SK-N-SH (cell line): Measurements from ENCODE around the gene KRT20. TPM values are rescaled to one million over a fixed set of nuclear protein-coding genes. Genes with fewer than 3 reads are reported as not detected.

ENCODE experiments used
- CTCF ChIA-PET: fragments of 300-600, 350-600 bp; formaldehyde crosslinking; extraction: SDS; loops from one replicate; lab custom pipeline; 2021; lab: Yijun Ruan, JAX
- POLR2A ChIA-PET: fragments of 350-600 bp; sonication (Branson Sonifier 250); formaldehyde crosslinking; extraction: SDS; loops from one replicate; lab custom pipeline; 2020; ENCODE audit warnings: antibody characterized with exemption, inconsistent platforms; lab: Yijun Ruan, JAX
- DNase-seq: peaks from one replicate; pipeline ENCODE4 v3.0.0; 2012
- H2AFZ ChIP-seq: fragments of 200-600 bp; sonication (generic); 2 replicates; pipeline ENCODE4 v1.8.1; 2016; ENCODE audit warnings: antibody characterized with exemption, mild to moderate bottlenecking, low read depth
- H3F3A ChIP-seq: fragments of 200-600 bp; sonication (generic); replicated peaks from 2 replicates; pipeline ENCODE3; 2016; ENCODE audit warnings: antibody characterized with exemption, mild to moderate bottlenecking; ENCODE audit not compliant: insufficient read depth
- H3K27ac ChIP-seq, 2 experiments: fragments of 200-500 bp in 1 of 2; fragments of 200-600 bp in 1 of 2; sonication (Bioruptor generic) in 1 of 2; sonication (generic), shearing (Covaris generic) in 1 of 2; 2 replicates each; pipeline versions ENCODE4 v1.5.1 to v1.6.1; 2014 to 2016; ENCODE audit warnings: low read depth in 2 of 2, inconsistent platforms in 1 of 2, low read length in 1 of 2, mild to moderate bottlenecking in 1 of 2, mixed read lengths in 1 of 2
- H3K27me3 ChIP-seq: fragments of 200-600 bp; sonication (generic), shearing (Covaris generic); 2 replicates; pipeline ENCODE4 v1.6.1; 2016; ENCODE audit warnings: mixed run types; ENCODE audit not compliant: insufficient read depth
- H3K36me3 ChIP-seq, 2 experiments: fragments of 200-500 bp in 1 of 2; fragments of 200-600 bp in 1 of 2; sonication (Bioruptor generic) in 1 of 2; sonication (generic) in 1 of 2; replicated peaks in 1 of 2; 2 replicates each; pipeline versions ENCODE3 to v1.5.1; 2014 to 2016; ENCODE audit warnings: low read length in 1 of 2, mild to moderate bottlenecking in 1 of 2; ENCODE audit not compliant: insufficient read depth in 2 of 2, control insufficient read depth in 1 of 2
- H3K4me1 ChIP-seq, 2 experiments: fragments of 200-500 bp in 1 of 2; fragments of 200-600 bp in 1 of 2; sonication (Bioruptor generic) in 1 of 2; sonication (generic), shearing (Covaris generic) in 1 of 2; 2 replicates each; pipeline versions ENCODE4 v1.5.1 to v1.6.1; 2014 to 2016; ENCODE audit warnings: low read depth in 1 of 2, low read length in 1 of 2, mixed run types in 1 of 2; ENCODE audit not compliant: insufficient read depth in 2 of 2, control insufficient read depth in 1 of 2
- H3K4me2 ChIP-seq: fragments of 200-600 bp; sonication (generic), shearing (Covaris generic); 2 replicates; pipeline ENCODE4 v1.6.1; 2017; ENCODE audit warnings: mixed run types
- H3K4me3 ChIP-seq, 2 experiments: fragments of 200-500 bp in 1 of 2; fragments of 200-600 bp in 1 of 2; sonication (Bioruptor generic) in 1 of 2; sonication (generic), shearing (Covaris generic) in 1 of 2; 2 replicates each; pipeline versions ENCODE4 v1.5.1 to v1.8.1; 2014 to 2016; ENCODE audit warnings: low read depth in 2 of 2, inconsistent platforms in 1 of 2, low read length in 1 of 2, mild to moderate bottlenecking in 1 of 2, mixed read lengths in 1 of 2, moderate library complexity in 1 of 2
- H3K79me2 ChIP-seq: fragments of 200-600 bp; sonication (generic); 2 replicates; pipeline ENCODE4 v1.8.1; 2017; ENCODE audit warnings: mild to moderate bottlenecking; ENCODE audit not compliant: insufficient read depth
- H3K9ac ChIP-seq: fragments of 200-600 bp; sonication (generic); 2 replicates; pipeline ENCODE4 v1.6.1; 2017; ENCODE audit warnings: mixed run types
- H3K9me2 ChIP-seq: fragments of 200-600 bp; sonication (generic); 2 replicates; pipeline ENCODE4 v1.6.1; 2017; ENCODE audit warnings: mixed run types
- H3K9me3 ChIP-seq: fragments of 200-600 bp; sonication (generic); 2 replicates; pipeline ENCODE4 v1.6.1; 2017; ENCODE audit warnings: mixed run types, mild to moderate bottlenecking, moderate library complexity
- H4K20me1 ChIP-seq: fragments of 200-600 bp; sonication (generic); 2 replicates; pipeline ENCODE4 v1.6.1; 2017; ENCODE audit warnings: mild to moderate bottlenecking, mixed run types; ENCODE audit not compliant: insufficient read depth
- CHD2 ChIP-seq: fragments of 150-350 bp; IDR thresholded peaks from 2 replicates; pipeline ENCODE4 v1.6.1; 2018; ENCODE audit warnings: low read length; ENCODE audit not compliant: partially characterized antibody
- FOSL2 ChIP-seq: IDR thresholded peaks from 2 replicates; pipeline ENCODE4 v1.4.0; 2012; ENCODE audit warnings: low read depth, mild to moderate bottlenecking, moderate library complexity, borderline replicate concordance
- FOXJ3 ChIP-seq: sonication (generic); formaldehyde crosslinking; IDR thresholded peaks from 2 replicates; pipeline ENCODE4 v1.5.1; 2020; ENCODE audit warnings: mild to moderate bottlenecking, missing genetic modification reagents
- JUND ChIP-seq: IDR thresholded peaks from 2 replicates; pipeline ENCODE4 v1.4.0; 2012
- MEF2A ChIP-seq: IDR thresholded peaks from 2 replicates; pipeline ENCODE4 v1.4.0; 2012; ENCODE audit warnings: low read depth, borderline replicate concordance
- NFIC ChIP-seq: IDR thresholded peaks from 2 replicates; pipeline ENCODE4 v1.4.0; 2012; ENCODE audit warnings: borderline replicate concordance
- RCOR1 ChIP-seq: fragments of 150-350 bp; IDR thresholded peaks from 2 replicates; pipeline ENCODE4 v1.6.1; 2017; ENCODE audit warnings: antibody characterized with exemption, low read length
- REST ChIP-seq: IDR thresholded peaks from 2 replicates; pipeline ENCODE4 v1.6.1; 2012; ENCODE audit warnings: mild to moderate bottlenecking, low read depth, low read length, moderate library complexity
- RFX5 ChIP-seq: IDR thresholded peaks from 2 replicates; pipeline ENCODE4 v1.6.1; 2012; ENCODE audit warnings: mild to moderate bottlenecking, improper control_type of control experiment, low read length
- SMC3 ChIP-seq: IDR thresholded peaks from 2 replicates; pipeline ENCODE4 v1.6.1; 2012; ENCODE audit warnings: low read depth, low read length, improper control_type of control experiment
- TAF1 ChIP-seq: IDR thresholded peaks from 2 replicates; pipeline ENCODE4 v1.6.1; 2012; ENCODE audit warnings: low read depth, mild to moderate bottlenecking, low read length, moderate library complexity, borderline replicate concordance
- USF2 ChIP-seq: fragments of 150-350 bp; IDR thresholded peaks from 2 replicates; pipeline ENCODE4 v1.6.1; 2017; ENCODE audit warnings: antibody characterized with exemption, low read length, low read depth, borderline replicate concordance
- polyA plus RNA-seq, 3 experiments: library from polyadenylated mRNA; depleted of rRNA; stranded (reverse); fragments of >200 nt; gene quantifications; 2 replicates each; pipeline ENCODE4 v1.2.3, GENCODE V29; 2012
- TF ChIP-seq, protein P1 (sequence below): fragments of 200-600 bp; sonication (generic); IDR thresholded peaks from 2 replicates; pipeline ENCODE4 v1.6.1; 2017; ENCODE audit warnings: antibody characterized with exemption, mild to moderate bottlenecking, moderate library complexity

KRT20 gene
- polyA plus RNA-seq, 1 of the 3 experiments (the other 2 are of a cell fraction): not detected

- DNase-seq: no peak
- H3K27ac ChIP-seq: no peak overlapping the region
- no peaks in the 10 kb centered on the region for H3K79me2 ChIP-seq
- H2AFZ ChIP-seq: no peak overlapping the region
- no peaks in the 10 kb centered on the region for H3F3A ChIP-seq
- no peak overlapping the region for H3K4me3 ChIP-seq
- ChIA-PET CTCF (interaction anchor here (0.9 kb wide), 1 partner anchor 15 kb away, joined by 3 read pairs; no protein-coding TSS in a partner anchor), POLR2A (no interaction called here)
- no peak overlapping the region for H3K9ac ChIP-seq
- no peak overlapping the region for H3K4me2 ChIP-seq
- no peaks in the 10 kb centered on the region for H3K36me3 ChIP-seq
- H3K4me1 ChIP-seq: no peaks in the 10 kb centered on the region
- no peaks in the 10 kb centered on the region for H4K20me1 ChIP-seq
- no peaks in the 10 kb centered on the region; the same call in 1 of the 2 replicates for H3K9me3 ChIP-seq
- TF ChIP-seq REST (no peak), USF2 (no peak), MEF2A (no peak), SMC3 (no peak), FOSL2 (no peak), NFIC (no peak), CHD2 (no peak), RCOR1 (no peak), RFX5 (no peak), TAF1 (no peak), FOXJ3 (CRISPR knock-in tag) (no peak), JUND (no peak)
- TF ChIP-seq, protein P1, sequence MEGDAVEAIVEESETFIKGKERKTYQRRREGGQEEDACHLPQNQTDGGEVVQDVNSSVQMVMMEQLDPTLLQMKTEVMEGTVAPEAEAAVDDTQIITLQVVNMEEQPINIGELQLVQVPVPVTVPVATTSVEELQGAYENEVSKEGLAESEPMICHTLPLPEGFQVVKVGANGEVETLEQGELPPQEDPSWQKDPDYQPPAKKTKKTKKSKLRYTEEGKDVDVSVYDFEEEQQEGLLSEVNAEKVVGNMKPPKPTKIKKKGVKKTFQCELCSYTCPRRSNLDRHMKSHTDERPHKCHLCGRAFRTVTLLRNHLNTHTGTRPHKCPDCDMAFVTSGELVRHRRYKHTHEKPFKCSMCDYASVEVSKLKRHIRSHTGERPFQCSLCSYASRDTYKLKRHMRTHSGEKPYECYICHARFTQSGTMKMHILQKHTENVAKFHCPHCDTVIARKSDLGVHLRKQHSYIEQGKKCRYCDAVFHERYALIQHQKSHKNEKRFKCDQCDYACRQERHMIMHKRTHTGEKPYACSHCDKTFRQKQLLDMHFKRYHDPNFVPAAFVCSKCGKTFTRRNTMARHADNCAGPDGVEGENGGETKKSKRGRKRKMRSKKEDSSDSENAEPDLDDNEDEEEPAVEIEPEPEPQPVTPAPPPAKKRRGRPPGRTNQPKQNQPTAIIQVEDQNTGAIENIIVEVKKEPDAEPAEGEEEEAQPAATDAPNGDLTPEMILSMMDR: no peak
- TF ChIP-seq, all 33 proteins: peak for 0
- peaks cover 23% of the 10 kb centered on the region for H3K27me3 ChIP-seq
- no peaks in the 10 kb centered on the region for H3K9me2 ChIP-seq
These were observed 11.8 kb downstream of the KRT20 start for GRCh38 chr17:40873255-40873654.
